H1 (cell line): Measurements from ENCODE around the gene XNDC1N. TPM values are rescaled to one million over a fixed set of nuclear protein-coding genes. Genes with fewer than 3 reads are reported as not detected.

Experiments
- polyA plus RNA-seq, 7 experiments: library from polyadenylated mRNA; depleted of rRNA in 3 of 7; stranded (reverse) in 5 of 7; unstranded in 2 of 7; fragments of >200 nt in 5 of 7; fragments of 200-250 nt in 2 of 7; gene quantifications; 1 replicate in 5 of 7; 2 replicates in 1 of 7; 4 replicates in 1 of 7; pipeline versions ENCODE4 v1.2.1 to v1.2.3, GENCODE V29; 2011 to 2013; ENCODE audit warnings: missing spikeins in 2 of 7, mixed read lengths in 2 of 7
- total RNA-seq: library from RNA; stranded (reverse); fragmentation: NEBNext Ultra II Directional; extraction: Animal tissue kit (Norgen Biotek cat#: 25700); gene quantifications from 2 replicates; pipeline ENCODE4 v1.2.1, GENCODE V29; 2021

XNDC1N gene
- total and polyA plus RNA-seq, 2 of the 8 experiments (the other 6 are each of a cell fraction or from before 2014, with no cell fraction given): 5.8 to 7.5 TPM

Other genes with a start within 250 kb of the XNDC1N start
- gene DEFB108B, start 95.4 kb downstream of the XNDC1N start, total RNA-seq: not detected in 2 replicates
- not detected in 2 replicates for gene DEFB108B, start 95.4 kb downstream of the XNDC1N start, polyA plus RNA-seq (2011; rRNA removed)
- not detected in 2 replicates for gene DEFB131B, start 50.1 kb downstream of the XNDC1N start, total RNA-seq
- not detected in 2 replicates for gene DEFB131B, start 50.1 kb downstream of the XNDC1N start, polyA plus RNA-seq (2011; rRNA removed)
- gene RNF121, start 452 bp upstream of the XNDC1N start, total RNA-seq: 37.2 and 39.7 TPM in 2 replicates
- gene RNF121, start 452 bp upstream of the XNDC1N start, polyA plus RNA-seq (2011; rRNA removed): 51.6 and 56.5 TPM in 2 replicates
- 9.8 and 10.2 TPM in 2 replicates for gene IL18BP, start 70.3 kb upstream of the XNDC1N start, total RNA-seq
- gene IL18BP, start 70.3 kb upstream of the XNDC1N start, polyA plus RNA-seq (2011; rRNA removed): 17.0 and 17.7 TPM in 2 replicates
- gene NUMA1, start 151.9 kb upstream of the XNDC1N start, total RNA-seq: 107 and 108 TPM in 2 replicates
- gene NUMA1, start 151.9 kb upstream of the XNDC1N start, polyA plus RNA-seq (2011; rRNA removed): 101 and 137 TPM in 2 replicates
- gene LRRC51, start 152.3 kb upstream of the XNDC1N start, total RNA-seq: 6.8 and 7.9 TPM in 2 replicates
- 6.0 and 7.7 TPM in 2 replicates for gene LRRC51, start 152.3 kb upstream of the XNDC1N start, polyA plus RNA-seq (2011; rRNA removed)
- 81.0 and 82.1 TPM in 2 replicates for gene LAMTOR1, start 174.7 kb upstream of the XNDC1N start, total RNA-seq
- 160 and 164 TPM in 2 replicates for gene LAMTOR1, start 174.7 kb upstream of the XNDC1N start, polyA plus RNA-seq (2011; rRNA removed)
- gene TOMT, start 177.3 kb upstream of the XNDC1N start, total RNA-seq: not detected in 2 replicates
- gene TOMT, start 177.3 kb upstream of the XNDC1N start, polyA plus RNA-seq (2011; rRNA removed): 0.11 TPM in 1 of 2 replicates, not detected in the other
- 70.0 and 74.9 TPM in 2 replicates for gene ANAPC15, start 184.1 kb upstream of the XNDC1N start, total RNA-seq
- gene ANAPC15, start 184.1 kb upstream of the XNDC1N start, polyA plus RNA-seq (2011; rRNA removed): 66.2 and 70.4 TPM in 2 replicates
- gene FOLR3, start 207.1 kb upstream of the XNDC1N start, total RNA-seq: not detected in 2 replicates
- gene FOLR3, start 207.1 kb upstream of the XNDC1N start, polyA plus RNA-seq (2011; rRNA removed): not detected in 2 replicates